GM12892 (cell line): ENCODE data around the gene PSD2.

Experiments used
- DNase-seq: peaks from one replicate; pipeline ENCODE4 v3.0.0; 2011; ENCODE audit not compliant: insufficient read length
- FAIRE-seq: peaks from 2 replicates; lab custom pipeline; 2011; peaks lifted over from hg19 to GRCh38; lab: Jason Lieb, UNC
- POLR2A ChIP-seq: IDR thresholded peaks from 2 replicates; pipeline ENCODE4 v1.6.1; 2011; ENCODE audit warnings: low read depth, low read length, control low read depth
- POLR2AphosphoS5 ChIP-seq: IDR thresholded peaks from 2 replicates; pipeline ENCODE4 v1.6.1; 2011; ENCODE audit warnings: low read depth, low read length, control low read depth
- TAF1 ChIP-seq: IDR thresholded peaks from 2 replicates; pipeline ENCODE4 v1.6.1; 2011; ENCODE audit warnings: low read depth, mild to moderate bottlenecking, control low read depth, low read length, borderline replicate concordance

PSD2 gene

DNA sequence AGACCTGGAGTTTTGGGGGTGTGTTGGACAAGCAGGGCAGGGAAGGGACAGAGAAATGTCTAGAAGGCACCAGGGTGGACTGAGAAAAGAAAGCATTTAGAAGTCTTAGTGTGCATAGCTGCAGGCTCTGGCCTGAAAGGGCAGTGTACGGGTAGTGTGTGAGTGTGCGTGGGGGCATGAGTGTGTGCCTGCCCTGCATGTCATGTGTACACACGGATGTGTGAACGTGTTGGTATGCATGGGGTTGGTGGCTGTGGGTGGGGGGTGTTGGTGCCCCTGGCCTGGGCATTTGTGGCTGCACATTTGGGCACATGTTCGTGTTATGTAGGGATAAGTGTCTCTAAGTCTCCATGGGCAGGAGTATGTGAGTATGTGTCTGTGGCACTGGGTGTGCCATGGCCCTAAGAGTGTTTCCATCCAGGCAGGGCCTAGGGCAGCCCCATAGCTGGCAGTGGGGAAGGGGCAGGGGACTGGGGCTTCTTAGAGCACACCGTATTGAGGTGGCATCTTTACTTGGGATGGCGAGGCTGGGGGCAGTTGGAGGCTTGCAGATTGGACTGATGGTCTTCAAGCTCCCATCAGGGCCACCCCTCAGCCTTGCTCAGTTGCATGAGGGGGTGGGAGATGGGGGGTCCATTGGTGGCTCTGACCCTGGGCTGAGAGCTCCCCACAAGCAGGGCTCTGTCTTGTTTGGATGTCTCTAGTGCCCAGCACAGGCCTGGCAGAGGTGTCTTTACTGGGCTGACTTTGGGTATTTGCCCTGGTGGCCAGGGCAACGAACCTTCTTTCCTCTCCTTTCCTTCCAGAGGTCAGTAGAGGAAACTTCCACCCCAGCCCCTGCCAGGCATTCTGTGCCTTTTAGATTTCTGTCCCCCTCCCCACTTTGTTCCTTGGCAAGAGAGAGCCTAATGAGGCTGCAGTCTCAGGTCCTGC, 15.0 kb downstream of the PSD2 start:
- FAIRE-seq (no peak), DNase-seq (no peak)
- TF ChIP-seq POLR2AphosphoS5 (no peak), TAF1 (no peak), POLR2A (no peak)

DNA sequence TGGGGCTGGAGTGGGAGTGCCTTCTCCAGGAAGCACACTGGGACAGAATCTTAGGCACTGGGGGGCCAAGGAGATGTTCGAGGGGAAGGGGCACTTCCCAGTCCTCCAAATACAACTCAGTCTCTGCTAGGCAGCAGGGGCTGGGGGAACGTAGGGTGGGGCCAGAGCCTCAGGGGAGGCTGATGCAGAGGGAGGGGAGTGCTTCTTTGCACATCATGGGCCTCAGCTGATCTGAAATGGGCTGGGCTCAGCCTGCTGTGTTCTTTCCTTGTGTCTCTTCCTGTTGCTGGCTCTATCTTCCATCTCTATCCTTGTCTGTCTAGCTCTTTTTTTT, 15.6 kb downstream of the PSD2 start:
- no peak for FAIRE-seq
- no peak for DNase-seq
- TF ChIP-seq POLR2AphosphoS5 (no peak), POLR2A (no peak)

- DNase-seq: no peak
- FAIRE-seq: no peak
- TF ChIP-seq POLR2AphosphoS5 (no peak), TAF1 (no peak), POLR2A (no peak)
Measured at GRCh38 chr5:139812323-139812722, 16.7 kb downstream of the PSD2 start.

- FAIRE-seq: no peak
- TF ChIP-seq POLR2AphosphoS5 (no peak), TAF1 (no peak), POLR2A (no peak)
Measured at GRCh38 chr5:139812836-139813805, 17.5 kb downstream of the PSD2 start.

DNA sequence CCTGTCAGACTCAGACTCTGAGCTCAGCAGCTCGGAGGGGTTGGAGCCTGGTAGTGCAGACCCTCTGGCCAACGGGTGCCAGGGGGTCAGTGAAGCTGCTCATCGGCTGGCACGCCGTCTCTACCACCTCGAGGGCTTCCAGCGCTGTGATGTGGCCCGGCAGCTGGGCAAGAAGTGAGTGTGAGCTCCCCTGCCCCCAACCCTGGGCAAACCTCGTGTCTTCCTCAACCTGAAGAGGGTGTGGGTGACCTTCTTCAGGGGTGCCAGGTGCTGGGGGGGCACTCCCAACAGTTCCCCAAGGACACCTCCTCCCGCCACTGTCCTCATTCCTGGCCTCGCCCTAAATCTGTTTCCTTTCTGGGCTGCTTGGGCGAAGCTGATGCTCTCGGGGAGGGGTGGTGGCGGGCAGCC, 18.6 kb downstream of the PSD2 start:
- TF ChIP-seq POLR2A (no peak), POLR2AphosphoS5 (no peak), TAF1 (no peak)
- FAIRE-seq (no peak), DNase-seq (no peak)

More at GRCh38 chr5:139812836-139813805, 17.5 kb downstream of the PSD2 start:
- DNase-seq: no peak

DNA sequence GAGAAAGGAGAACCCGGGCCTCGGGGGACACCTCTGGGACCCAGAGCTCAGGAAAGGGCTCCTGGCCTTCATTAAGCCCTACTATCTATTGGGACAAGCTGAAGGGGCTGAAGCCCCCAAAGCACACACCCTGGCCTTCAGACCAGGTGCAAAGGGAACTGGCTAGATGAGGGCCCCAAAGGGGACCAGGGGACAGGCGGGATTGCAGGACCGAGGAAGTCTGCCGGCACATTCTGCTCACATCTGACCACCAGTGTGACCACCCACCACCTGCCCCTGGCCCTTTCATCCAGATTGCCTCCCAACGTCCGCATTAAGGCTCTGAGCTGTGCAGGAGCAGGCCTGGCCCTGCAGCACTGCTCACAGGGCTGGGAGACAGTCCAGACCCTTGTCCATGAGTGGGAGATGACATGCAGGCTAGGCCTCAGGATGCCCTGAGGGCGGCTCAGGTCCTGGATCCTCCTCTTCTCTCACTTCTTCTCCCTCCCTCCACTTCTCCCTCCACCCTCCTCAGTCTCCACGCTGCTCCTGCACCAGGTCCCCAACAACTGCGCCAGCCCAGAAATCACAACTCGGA, 19.2 kb downstream of the PSD2 start:
- FAIRE-seq: no peak
- no peak for TF ChIP-seq TAF1
- no peak for TF ChIP-seq POLR2AphosphoS5
- no peak for TF ChIP-seq POLR2A
- no peak for DNase-seq

DNA sequence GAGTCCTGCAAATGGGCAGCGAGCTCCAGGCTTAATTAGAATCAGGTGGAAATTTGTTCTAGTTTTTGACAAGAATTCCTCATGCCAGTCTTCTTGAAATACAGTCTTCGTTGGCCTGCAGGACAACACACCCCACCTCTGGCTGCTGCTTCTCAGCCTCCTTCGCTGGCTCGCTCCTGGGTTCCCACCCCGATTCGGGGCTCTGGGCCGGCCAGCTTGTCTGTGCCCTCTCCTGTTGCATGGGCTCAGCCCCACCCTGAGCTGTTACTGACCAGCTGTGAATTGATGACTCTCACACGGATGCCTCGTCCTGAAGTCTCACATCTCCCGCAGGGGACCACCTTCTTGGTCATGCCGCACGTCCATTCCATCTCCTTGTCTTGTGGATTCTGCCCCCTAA, 21.0 kb downstream of the PSD2 start:
- TF ChIP-seq POLR2AphosphoS5 (no peak), TAF1 (no peak)
- DNase-seq: no peak
- FAIRE-seq: no peak

- no peak for FAIRE-seq
- DNase-seq: no peak
- TF ChIP-seq POLR2A (no peak), TAF1 (no peak), POLR2AphosphoS5 (no peak)
Measured at GRCh38 chr5:139817362-139817761, 21.8 kb downstream of the PSD2 start.

GRCh38 chr5:139817970-139818369, 22.4 kb downstream of the PSD2 start:
- no peak for FAIRE-seq
- DNase-seq: no peak
- TF ChIP-seq POLR2AphosphoS5 (no peak), TAF1 (no peak), POLR2A (no peak)

- no peak for TF ChIP-seq TAF1
- TF ChIP-seq POLR2A: no peak
- no peak for TF ChIP-seq POLR2AphosphoS5
- FAIRE-seq: no peak
Measured at GRCh38 chr5:139820130-139820529, 24.5 kb downstream of the PSD2 start.

DNA sequence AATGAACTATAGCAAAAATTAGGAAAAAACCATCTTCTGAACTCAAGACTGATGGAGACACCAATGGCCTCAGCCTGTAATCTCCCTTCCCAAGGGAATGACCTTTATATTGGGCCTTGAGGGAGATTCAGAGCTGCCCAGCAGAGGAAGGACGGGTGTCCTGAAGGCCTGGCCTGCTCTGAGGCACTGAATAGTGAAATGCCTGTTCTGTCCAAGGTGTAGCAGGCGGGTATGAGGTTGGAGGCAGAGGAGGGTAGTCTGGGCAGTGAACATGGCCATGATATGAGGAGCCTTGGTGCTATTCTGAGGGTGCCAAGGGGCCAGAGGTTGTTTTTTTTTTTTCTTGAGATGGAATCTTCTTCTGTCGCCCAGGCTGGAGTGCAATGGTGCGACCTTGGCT, 25.0 kb downstream of the PSD2 start:
- TF ChIP-seq POLR2AphosphoS5: no peak
- no peak for TF ChIP-seq POLR2A
- no peak for TF ChIP-seq TAF1
- FAIRE-seq: no peak
- no peak for DNase-seq

More at GRCh38 chr5:139820130-139820529, 24.5 kb downstream of the PSD2 start:
- DNase-seq: no peak
